Kidney (tissue), 14 donors: ENCODE data around the gene HRH1. TPM values are rescaled to one million over a fixed set of nuclear protein-coding genes. Genes with fewer than 3 reads are reported as not detected.

Source experiments
- DNase-seq, 5 donors: peaks; one replicate each; pipeline ENCODE4 v3.0.0-alpha.2; 2013 to 2020
- FAIRE-seq: peaks from 2 replicates; lab custom pipeline; 2012; peaks lifted over from hg19 to GRCh38; lab: Jason Lieb, UNC
- H3K27ac ChIP-seq, 2 donors: one replicate each; pipeline ENCODE4 v1.7.0; 2013; ENCODE audit warnings: low read depth in 2 of 2, low read length in 2 of 2, inconsistent platforms in 1 of 2
- H3K27me3 ChIP-seq: one replicate; pipeline ENCODE4 v1.7.1; 2013; ENCODE audit warnings: low read length, inconsistent platforms; ENCODE audit not compliant: control insufficient read depth, insufficient read depth
- H3K36me3 ChIP-seq, 3 donors: one replicate each; pipeline versions ENCODE4 v1.7.0 to v1.7.1; 2013; ENCODE audit warnings: low read length in 3 of 3, control low read depth in 1 of 3, inconsistent platforms in 1 of 3; ENCODE audit not compliant: insufficient read depth in 3 of 3, control insufficient read depth in 2 of 3
- H3K4me1 ChIP-seq, 3 donors: one replicate each; pipeline versions ENCODE4 v1.7.0 to v1.7.1; 2013; ENCODE audit warnings: low read length in 3 of 3, inconsistent platforms in 1 of 3, low read depth in 1 of 3; ENCODE audit not compliant: control insufficient read depth in 2 of 3, insufficient read depth in 2 of 3
- H3K4me3 ChIP-seq, 3 donors: one replicate each; pipeline versions ENCODE4 v1.7.0 to v1.8.1; 2013; ENCODE audit warnings: low read length in 3 of 3, control low read depth in 1 of 3, inconsistent platforms in 1 of 3
- H3K9ac ChIP-seq, 3 donors: one replicate each; pipeline versions ENCODE4 v1.7.0 to v1.7.1; 2013; ENCODE audit warnings: low read length in 3 of 3, control low read depth in 1 of 3, inconsistent platforms in 1 of 3
- H3K9me3 ChIP-seq, 3 donors: one replicate each; pipeline versions ENCODE4 v1.7.0 to v1.7.1; 2013; ENCODE audit warnings: low read length in 3 of 3, control low read depth in 1 of 3, inconsistent platforms in 1 of 3; ENCODE audit not compliant: control insufficient read depth in 2 of 3, insufficient read depth in 1 of 3
- CTCF ChIP-seq: IDR thresholded peaks from 3 replicates; pipeline ENCODE4 v1.5.1; 2012; ENCODE audit warnings: mild to moderate bottlenecking, moderate library complexity, borderline replicate concordance; ENCODE audit not compliant: insufficient read depth; ENCODE audit errors: extremely low read depth
- intact Hi-C: fragments of 100-400 bp; cut with DNase I; formaldehyde crosslinking; loops from one replicate; pipeline ENCODE4 v1.11.1; 2022
- polyA plus RNA-seq: library from polyadenylated mRNA; stranded (reverse); fragments of 350-450 nt; fragmentation: Illumina TruSeq; extraction: RNeasy Lipid Tissue Mini Kit (QIAGEN cat#74804); gene quantifications from one replicate; pipeline ENCODE4 v1.2.3, GENCODE V29; 2014; ENCODE audit warnings: low read depth, low replicate concordance; ENCODE audit not compliant: insufficient read depth
- total RNA-seq: library from RNA; stranded (reverse); fragmentation: NEBNext Ultra II Directional; extraction: Animal tissue kit (Norgen Biotek cat#: 25700); gene quantifications from one replicate; pipeline ENCODE4 v1.2.1, GENCODE V29; 2021
- donor health status: control.
- donor health status: control.
- donor health status: control.
- donor health status: control.
- donor health status: control.
- donor health status: DM: yes; HTN: yes; CAD: no.
- donor health status: Normal renal cell carcinoma (clear cell type).

HRH1 gene
- total and polyA plus RNA-seq, 2 donors from 2014 or later = 1.9 to 32.3 TPM

GRCh38 chr3:11304175-11304574 lies 149.9 kb downstream of the HRH1 start:
- no peak overlapping the region for H3K27ac ChIP-seq
- FAIRE-seq (no peak), DNase-seq (no peak)
- no peaks in the 10 kb centered on the region for H3K4me1 ChIP-seq
- TF ChIP-seq CTCF = no peak
- H3K36me3 ChIP-seq = peaks cover 5 to 39% (median 25%) of the 10 kb centered on the region in 3 donors
- H3K9ac ChIP-seq = no peak overlapping the region
- H3K4me3 ChIP-seq = no peak overlapping the region
- H3K9me3 ChIP-seq = no peaks in the 10 kb centered on the region
- H3K27me3 ChIP-seq = no peaks in the 10 kb centered on the region
- intact Hi-C loops = no loop called here

GRCh38 chr3:11305509-11305908 lies 151.2 kb downstream of the HRH1 start:
- peaks cover 5 to 31% (median 31%) of the 10 kb centered on the region in 3 donors for H3K36me3 ChIP-seq
- intact Hi-C loops = no loop called here

GRCh38 chr3:11306817-11307589 lies 152.7 kb downstream of the HRH1 start:
- DNase-seq (no peak), FAIRE-seq (no peak)
- Histone ChIP-seq H3K36me3 (peaks cover 5 to 31% (median 31%) of the 10 kb centered on the region in 3 donors), H3K9ac (no peak overlapping the region), H3K4me3 (no peak overlapping the region), H3K27me3 (no peaks in the 10 kb centered on the region), H3K9me3 (no peaks in the 10 kb centered on the region), H3K4me1 (no peaks in the 10 kb centered on the region), H3K27ac (no peak overlapping the region)
- TF ChIP-seq CTCF = no peak
- intact Hi-C loops = no loop called here

More at GRCh38 chr3:11305509-11305908, 151.2 kb downstream of the HRH1 start:
- Histone ChIP-seq H3K27ac (no peak overlapping the region), H3K4me1 (no peaks in the 10 kb centered on the region), H3K9me3 (no peaks in the 10 kb centered on the region), H3K27me3 (no peaks in the 10 kb centered on the region), H3K9ac (no peak overlapping the region), H3K4me3 (no peak overlapping the region)
- DNase-seq = no peak
- TF ChIP-seq CTCF = no peak
- no peak for FAIRE-seq
